Breast epithelium (tissue), 4 donors: ENCODE measurements around the gene ATP2C1. TPM values are rescaled to one million over a fixed set of nuclear protein-coding genes. Genes with fewer than 3 reads are reported as not detected.

Experiments used
- DNase-seq, 2 donors: peaks; one replicate each; pipeline ENCODE4 v3.0.0-alpha.2; 2019; ENCODE audit warnings: low spot score in 2 of 2
- H3K27ac ChIP-seq, 2 donors: fragments of 200-600 bp; sonication (generic) in 1 of 2; one replicate each; pipeline ENCODE4 v1.5.1; 2016 to 2019; ENCODE audit warnings: mild to moderate bottlenecking in 1 of 2
- H3K27me3 ChIP-seq, 2 donors: fragments of 200-600 bp; sonication (generic) in 1 of 2; one replicate each; pipeline versions ENCODE4 v1.5.1 to v1.6.0; 2017 to 2019; ENCODE audit warnings: control low read depth in 1 of 2, mild to moderate bottlenecking in 1 of 2
- H3K36me3 ChIP-seq: fragments of 200-600 bp; one replicate; pipeline ENCODE4 v1.5.1; 2019
- H3K4me1 ChIP-seq, 2 donors: fragments of 200-600 bp; sonication (generic); one replicate each; pipeline ENCODE4 v1.5.1; 2016 to 2019; ENCODE audit warnings: control low read depth in 1 of 2
- H3K4me3 ChIP-seq, 3 donors: fragments of 200-600 bp; sonication (generic); 1 replicate in 2 of 3; 2 replicates in 1 of 3; pipeline ENCODE4 v1.5.1; 2016 to 2019; ENCODE audit warnings: mild to moderate bottlenecking in 3 of 3, moderate library complexity in 2 of 3
- H3K9me3 ChIP-seq, 2 donors: fragments of 200-600 bp; sonication (generic) in 1 of 2; one replicate each; pipeline ENCODE4 v1.5.1; 2016 to 2019; ENCODE audit warnings: control low read depth in 1 of 2
- POLR2A ChIP-seq: fragments of 450-650 bp; IDR thresholded peaks from one replicate; pipeline ENCODE4 v1.6.1; 2016; ENCODE audit warnings: antibody characterized with exemption, mild to moderate bottlenecking, moderate library complexity
- POLR2AphosphoS5 ChIP-seq, 3 donors: sonication (generic); formaldehyde crosslinking; IDR thresholded peaks; one replicate each; pipeline ENCODE4 v1.6.1; 2017; ENCODE audit warnings: antibody characterized with exemption in 3 of 3
- intact Hi-C: fragments of 100-400 bp; cut with DNase I; formaldehyde crosslinking; loops from one replicate; pipeline ENCODE4 v1.15.1; 2023; ENCODE audit warnings: low total_unique reads
- total RNA-seq, 3 donors: library from RNA; depleted of rRNA; stranded (reverse); fragments of >200 nt; gene quantifications; one replicate each; pipeline ENCODE4 v1.1.0, GENCODE V29; 2016
- TF ChIP-seq, protein P1 (sequence below), 3 donors: fragments of 450-650 bp; IDR thresholded peaks; one replicate each; pipeline ENCODE4 v1.5.1; 2016 to 2017; ENCODE audit warnings: antibody characterized with exemption in 3 of 3, mild to moderate bottlenecking in 3 of 3, moderate library complexity in 3 of 3

ATP2C1 gene
- total RNA-seq, 3 donors from 2014 or later = 59.4 to 76.4 (median 76.2) TPM

DNA sequence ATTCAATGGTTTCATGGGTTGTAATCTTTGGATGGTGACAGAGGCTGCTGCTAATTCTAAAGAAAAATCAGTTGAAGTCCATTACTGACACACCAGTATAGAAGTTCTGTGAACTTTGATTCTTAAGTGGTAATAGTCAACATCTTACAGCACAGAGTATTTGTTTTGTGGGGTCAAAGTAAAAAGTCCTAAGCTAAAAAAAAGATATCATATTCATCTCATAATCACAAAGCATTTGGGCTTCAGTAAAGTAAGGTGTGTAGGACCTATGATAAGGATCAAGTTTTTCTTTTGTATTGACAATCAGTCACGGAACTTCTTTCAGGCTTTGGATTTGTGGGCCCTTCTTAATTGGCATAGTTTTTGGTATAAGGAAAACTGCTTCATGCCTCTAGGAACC lies 131.7 kb downstream of the ATP2C1 start:
- peaks cover 0 to 5% of the 10 kb centered on the region in 2 donors for H3K4me1 ChIP-seq
- intact Hi-C loops = no loop called here

GRCh38 chr3:131026321-131027151 lies 132.7 kb downstream of the ATP2C1 start, which contains the start of the genes ASTE1 and NEK11:
Gene ASTE1, minus strand, starts transcription at chr3:131026825. Its CDS starts 1,519 bp downstream, at chr3:131025306.
Gene NEK11, plus strand, starts transcription at chr3:131026877. Its CDS starts 2,832 bp downstream, at chr3:131029709.
- H3K4me1 ChIP-seq = peaks cover 0 to 2% of the 10 kb centered on the region in 2 donors
- H3K4me3 ChIP-seq = peak within 1 kb of the TSS; percentile 63 to 94 (median 64)
- H3K36me3 ChIP-seq = no peaks in the 10 kb centered on the region
- TF ChIP-seq, protein P1, sequence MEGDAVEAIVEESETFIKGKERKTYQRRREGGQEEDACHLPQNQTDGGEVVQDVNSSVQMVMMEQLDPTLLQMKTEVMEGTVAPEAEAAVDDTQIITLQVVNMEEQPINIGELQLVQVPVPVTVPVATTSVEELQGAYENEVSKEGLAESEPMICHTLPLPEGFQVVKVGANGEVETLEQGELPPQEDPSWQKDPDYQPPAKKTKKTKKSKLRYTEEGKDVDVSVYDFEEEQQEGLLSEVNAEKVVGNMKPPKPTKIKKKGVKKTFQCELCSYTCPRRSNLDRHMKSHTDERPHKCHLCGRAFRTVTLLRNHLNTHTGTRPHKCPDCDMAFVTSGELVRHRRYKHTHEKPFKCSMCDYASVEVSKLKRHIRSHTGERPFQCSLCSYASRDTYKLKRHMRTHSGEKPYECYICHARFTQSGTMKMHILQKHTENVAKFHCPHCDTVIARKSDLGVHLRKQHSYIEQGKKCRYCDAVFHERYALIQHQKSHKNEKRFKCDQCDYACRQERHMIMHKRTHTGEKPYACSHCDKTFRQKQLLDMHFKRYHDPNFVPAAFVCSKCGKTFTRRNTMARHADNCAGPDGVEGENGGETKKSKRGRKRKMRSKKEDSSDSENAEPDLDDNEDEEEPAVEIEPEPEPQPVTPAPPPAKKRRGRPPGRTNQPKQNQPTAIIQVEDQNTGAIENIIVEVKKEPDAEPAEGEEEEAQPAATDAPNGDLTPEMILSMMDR (IDR thresholded peaks at IDR 0.05) = no peak
- peak; percentile 57 to 87 (median 60) for TF ChIP-seq POLR2AphosphoS5 (IDR thresholded peaks at IDR 0.05)
- intact Hi-C loops = no loop called here
- H3K9me3 ChIP-seq = no peaks in the 10 kb centered on the region
- no peaks in the 10 kb centered on the region for H3K27me3 ChIP-seq
- DNase-seq = peak; percentile 82 to 91
- peak within 1 kb of the TSS; percentile 89 to 94 for H3K27ac ChIP-seq

More for the DNA sequence above, 131.7 kb downstream of the ATP2C1 start:
- peak overlapping the region; percentile 63 to 94 (median 64) for H3K4me3 ChIP-seq
- H3K9me3 ChIP-seq = no peaks in the 10 kb centered on the region
- H3K36me3 ChIP-seq = no peaks in the 10 kb centered on the region
- TF ChIP-seq POLR2AphosphoS5 (IDR thresholded peaks at IDR 0.05) (no peak), POLR2A (no peak)
- TF ChIP-seq, protein P1 (IDR thresholded peaks at IDR 0.05) = no peak
- no peaks in the 10 kb centered on the region for H3K27me3 ChIP-seq
- no peak overlapping the region for H3K27ac ChIP-seq
- no peak for DNase-seq

GRCh38 chr3:131028844-131029243 lies 135.0 kb downstream of the ATP2C1 start:
- intact Hi-C loops = no loop called here
- no peak overlapping the region for H3K27ac ChIP-seq
- H3K36me3 ChIP-seq = no peaks in the 10 kb centered on the region
- H3K9me3 ChIP-seq = no peaks in the 10 kb centered on the region
- no peak overlapping the region for H3K4me3 ChIP-seq
- no peaks in the 10 kb centered on the region for H3K4me1 ChIP-seq
- no peaks in the 10 kb centered on the region for H3K27me3 ChIP-seq
- no peak for TF ChIP-seq POLR2A
- TF ChIP-seq, protein P1 (IDR thresholded peaks at IDR 0.05) = no peak
- DNase-seq = no peak

DNA sequence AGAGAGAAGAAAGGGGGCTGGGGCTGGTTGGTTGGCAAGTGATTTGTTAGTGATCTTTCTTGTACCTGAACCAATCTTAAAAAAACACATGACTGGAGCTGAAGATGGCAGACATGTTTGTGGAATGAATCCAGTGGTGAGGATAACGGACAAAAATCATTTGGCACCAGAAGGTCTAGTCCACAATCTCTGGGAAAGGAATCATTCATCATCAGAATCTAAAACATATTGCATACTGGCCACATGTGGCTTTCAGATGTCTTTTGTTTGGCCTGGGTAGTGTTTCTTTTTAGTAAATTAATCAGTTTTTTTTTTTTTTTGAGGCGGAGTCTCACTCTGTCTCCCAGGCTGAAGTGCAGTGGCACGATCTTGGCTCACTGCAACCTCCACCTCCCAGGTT lies 137.8 kb downstream of the ATP2C1 start:
- H3K4me3 ChIP-seq = no peak overlapping the region
- intact Hi-C loops = no loop called here
- TF ChIP-seq POLR2AphosphoS5 (IDR thresholded peaks at IDR 0.05) = no peak
- TF ChIP-seq, protein P1 (IDR thresholded peaks at IDR 0.05) = no peak
- TF ChIP-seq POLR2A = no peak
- no peaks in the 10 kb centered on the region for H3K36me3 ChIP-seq
- no peak for DNase-seq
- H3K4me1 ChIP-seq = no peaks in the 10 kb centered on the region
- no peaks in the 10 kb centered on the region for H3K27me3 ChIP-seq
- H3K27ac ChIP-seq = no peak overlapping the region
- H3K9me3 ChIP-seq = no peaks in the 10 kb centered on the region

DNA sequence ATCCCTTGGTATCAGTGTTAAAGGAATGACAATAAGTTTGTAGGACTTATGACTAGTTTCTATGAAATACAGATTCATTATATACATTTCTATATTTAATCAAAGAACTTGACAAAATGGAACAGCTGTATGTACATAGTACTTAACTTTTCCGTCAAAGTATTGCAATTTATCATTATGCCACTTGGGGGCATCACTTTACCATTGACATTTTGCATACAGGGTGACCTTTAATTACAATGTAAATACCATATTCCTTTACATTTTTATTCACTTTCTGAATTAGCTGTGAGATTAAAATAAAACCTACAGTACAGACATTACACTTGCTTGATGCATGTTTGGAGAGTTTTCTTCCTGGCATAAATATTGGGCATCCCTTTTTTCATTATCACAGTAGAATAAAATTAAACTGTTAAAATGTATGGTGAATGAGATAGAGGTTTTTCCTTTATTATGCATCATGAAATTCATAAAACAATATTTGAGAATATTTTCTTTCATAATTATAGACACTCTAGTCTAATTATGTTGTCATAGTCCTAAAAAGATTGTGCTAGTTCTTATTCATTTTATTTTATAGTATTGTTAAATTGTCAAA lies 139.7 kb downstream of the ATP2C1 start:
- intact Hi-C loops = no loop called here

More for the DNA sequence above, 139.7 kb downstream of the ATP2C1 start:
- Histone ChIP-seq H3K4me1 (no peaks in the 10 kb centered on the region), H3K9me3 (no peaks in the 10 kb centered on the region), H3K4me3 (no peak overlapping the region), H3K27ac (no peak overlapping the region), H3K36me3 (no peaks in the 10 kb centered on the region), H3K27me3 (no peaks in the 10 kb centered on the region)
- no peak for DNase-seq
- TF ChIP-seq POLR2A = no peak
- TF ChIP-seq, protein P1 (IDR thresholded peaks at IDR 0.05) = peak in 2 of 3 donors; percentile 32 to 33
